ENCODE results near the gene ZNF484. TPM values are rescaled to one million over a fixed set of nuclear protein-coding genes. Genes with fewer than 3 reads are reported as not detected.

The ZNF484 gene
- total RNA-seq, 1 donor from 2014 or later: 13.1 TPM

DNA sequence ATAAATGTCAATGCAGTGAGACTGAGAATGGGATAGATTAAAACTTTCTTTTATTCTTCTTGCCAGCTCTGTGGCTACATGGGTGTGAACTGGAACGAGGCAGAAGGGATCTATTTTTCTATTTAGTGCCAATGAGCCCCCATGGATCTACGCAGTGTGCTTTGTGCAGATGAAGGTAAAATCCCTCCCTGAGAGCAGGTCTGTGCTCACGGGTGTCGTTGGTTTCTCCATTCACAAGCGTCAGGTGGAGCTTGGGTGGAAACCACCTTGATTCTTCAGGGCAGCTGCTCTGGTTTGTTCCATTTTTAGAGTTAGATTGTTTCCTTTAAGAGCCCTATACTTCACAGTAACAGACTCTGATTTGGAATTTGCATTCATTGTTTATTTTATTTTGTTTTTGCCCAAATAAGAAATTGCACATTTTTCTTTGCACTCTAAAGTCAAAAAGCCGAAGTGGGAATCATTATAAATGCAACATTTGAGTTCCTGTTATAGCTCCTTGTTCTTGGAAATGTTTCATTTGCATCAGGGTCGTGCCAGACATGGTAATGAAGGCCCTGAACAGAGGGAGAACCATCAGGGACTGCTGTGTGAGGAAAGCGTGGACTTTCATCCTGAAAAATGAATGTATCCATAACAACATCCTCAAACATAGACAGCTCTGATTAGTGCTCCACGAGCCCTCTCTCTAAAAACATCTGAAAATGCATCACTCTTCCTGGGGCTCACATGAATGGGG is 82.1 kb downstream of the ZNF484 start:
- H3K36me3 Mint-ChIP-seq (ENCODE audit: low read depth): no peaks in the 10 kb centered on the region
- H3K9me3 Mint-ChIP-seq: no peaks in the 10 kb centered on the region
- H3K27me3 Mint-ChIP-seq (ENCODE audit: low read depth): peaks cover 60% of the 10 kb centered on the region
- H3K27ac Mint-ChIP-seq (ENCODE audit: unreplicated experiment): no peak overlapping the region
- TF ChIP-seq, protein P1, sequence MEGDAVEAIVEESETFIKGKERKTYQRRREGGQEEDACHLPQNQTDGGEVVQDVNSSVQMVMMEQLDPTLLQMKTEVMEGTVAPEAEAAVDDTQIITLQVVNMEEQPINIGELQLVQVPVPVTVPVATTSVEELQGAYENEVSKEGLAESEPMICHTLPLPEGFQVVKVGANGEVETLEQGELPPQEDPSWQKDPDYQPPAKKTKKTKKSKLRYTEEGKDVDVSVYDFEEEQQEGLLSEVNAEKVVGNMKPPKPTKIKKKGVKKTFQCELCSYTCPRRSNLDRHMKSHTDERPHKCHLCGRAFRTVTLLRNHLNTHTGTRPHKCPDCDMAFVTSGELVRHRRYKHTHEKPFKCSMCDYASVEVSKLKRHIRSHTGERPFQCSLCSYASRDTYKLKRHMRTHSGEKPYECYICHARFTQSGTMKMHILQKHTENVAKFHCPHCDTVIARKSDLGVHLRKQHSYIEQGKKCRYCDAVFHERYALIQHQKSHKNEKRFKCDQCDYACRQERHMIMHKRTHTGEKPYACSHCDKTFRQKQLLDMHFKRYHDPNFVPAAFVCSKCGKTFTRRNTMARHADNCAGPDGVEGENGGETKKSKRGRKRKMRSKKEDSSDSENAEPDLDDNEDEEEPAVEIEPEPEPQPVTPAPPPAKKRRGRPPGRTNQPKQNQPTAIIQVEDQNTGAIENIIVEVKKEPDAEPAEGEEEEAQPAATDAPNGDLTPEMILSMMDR (conservative IDR thresholded peaks at IDR 0.05): no peak
- DNase-seq (ENCODE audit: low read depth, low spot score): no peak
- no peak overlapping the region for H3K4me3 Mint-ChIP-seq
- no peaks in the 10 kb centered on the region for H3K4me1 Mint-ChIP-seq

Other genes with a start within 250 kb of the ZNF484 start
- gene IPPK, start 207.9 kb downstream of the ZNF484 start, total RNA-seq: 13.1 and 15.0 TPM in 2 replicates
- gene BICD2, start 113.2 kb downstream of the ZNF484 start, total RNA-seq: 41.3 and 41.5 TPM in 2 replicates
- 3.7 and 4.1 TPM in 2 replicates for gene FGD3, start 69.5 kb upstream of the ZNF484 start, total RNA-seq
- gene SUSD3, start 180.7 kb upstream of the ZNF484 start, total RNA-seq: 0.27 TPM in 1 of 2 replicates, not detected in the other
- gene CARD19, start 218.2 kb upstream of the ZNF484 start, total RNA-seq: 22.1 and 25.6 TPM in 2 replicates

Data from neural crest cell (in vitro differentiated cells).